Smooth muscle cell (in vitro differentiated cells): ENCODE data around the gene BMP7. TPM values are rescaled to one million over a fixed set of nuclear protein-coding genes. Genes with fewer than 3 reads are reported as not detected.

Source experiments
- DNase-seq: peaks from one replicate; lab custom pipeline; 2025; ENCODE audit not compliant: unreplicated experiment; lab: John Stamatoyannopoulos, UW
- H2AFZ ChIP-seq: fragments of 200-600 bp; sonication (generic); 2 replicates; pipeline ENCODE4 v1.6.0; 2016; ENCODE audit warnings: antibody characterized with exemption, low read depth, mild to moderate bottlenecking
- H3F3A ChIP-seq: fragments of 200-600 bp; sonication (generic); 2 replicates; pipeline ENCODE4 v1.6.0; 2017; ENCODE audit warnings: antibody characterized with exemption, low read depth
- H3K27ac ChIP-seq: fragments of 200-600 bp; sonication (generic); 2 replicates; pipeline ENCODE4 v1.5.1; 2016; ENCODE audit warnings: low read depth, mild to moderate bottlenecking
- H3K27me3 ChIP-seq: fragments of 200-600 bp; sonication (generic); 2 replicates; pipeline ENCODE4 v1.6.1; 2016; ENCODE audit warnings: low read depth, mild to moderate bottlenecking
- H3K36me3 ChIP-seq: fragments of 200-600 bp; sonication (generic); 2 replicates; pipeline ENCODE4 v1.5.1; 2016; ENCODE audit warnings: low read depth
- H3K4me1 ChIP-seq: fragments of 200-600 bp; sonication (generic); 2 replicates; pipeline ENCODE4 v1.5.1; 2016; ENCODE audit warnings: low read depth
- H3K4me2 ChIP-seq: fragments of 200-600 bp; sonication (generic); 2 replicates; pipeline ENCODE4 v1.6.0; 2016; ENCODE audit warnings: mild to moderate bottlenecking
- H3K4me3 ChIP-seq: fragments of 200-600 bp; sonication (generic); 2 replicates; pipeline ENCODE4 v1.5.1; 2016; ENCODE audit warnings: mild to moderate bottlenecking
- H3K79me2 ChIP-seq: fragments of 200-600 bp; sonication (generic); 2 replicates; pipeline ENCODE4 v1.6.0; 2016; ENCODE audit warnings: low read depth, mild to moderate bottlenecking
- H3K9ac ChIP-seq: fragments of 200-600 bp; sonication (generic); 2 replicates; pipeline ENCODE4 v1.6.0; 2016; ENCODE audit warnings: low read depth
- H3K9me3 ChIP-seq: fragments of 200-600 bp; sonication (generic); replicated peaks from 2 replicates; pipeline ENCODE4 v1.5.1; 2016; ENCODE audit warnings: low read depth
- H4K20me1 ChIP-seq: fragments of 200-600 bp; sonication (generic); 2 replicates; pipeline ENCODE4 v1.6.0; 2016; ENCODE audit warnings: low read depth
- CTCF ChIP-seq: fragments of 200-600 bp; sonication (generic); IDR thresholded peaks from 2 replicates; pipeline ENCODE4 v1.5.1; 2017; ENCODE audit warnings: borderline replicate concordance, mild to moderate bottlenecking, antibody characterized with exemption; ENCODE audit not compliant: insufficient read depth, poor library complexity, severe bottlenecking
- WGBS: methylation state at CpG from one replicate; pipeline ENCODE4 v1.1.7; 2016; ENCODE audit warnings: low lambda C conversion rate; 5-methylcytosine and 5-hydroxymethylcytosine counted together
- polyA plus RNA-seq: library from polyadenylated mRNA; unstranded; fragments of >200 nt; fragmentation: Nextera tagmentation; extraction: Ambion mirVana; gene quantifications from 2 replicates; pipeline ENCODE4 v1.2.1, GENCODE V29; 2016
- total RNA-seq: library from RNA; depleted of rRNA; stranded (reverse); fragments of >200 nt; gene quantifications from 2 replicates; pipeline ENCODE4 v1.2.3, GENCODE V29; 2014

Gene BMP7
- total and polyA plus RNA-seq, 2 experiments from 2014 or later = 18.1 to 28.3 TPM

- TF ChIP-seq CTCF = no peak
Observed at GRCh38 chr20:57167971-57168701, 98.3 kb downstream of the BMP7 start.

GRCh38 chr20:57167292-57167655 lies 99.2 kb downstream of the BMP7 start:
- Histone ChIP-seq H3K4me3 (no peak overlapping the region), H3K27me3 (no peaks in the 10 kb centered on the region), H3K27ac (no peak overlapping the region), H3K9me3 (no peaks in the 10 kb centered on the region), H3K36me3 (no peaks in the 10 kb centered on the region), H3K79me2 (no peaks in the 10 kb centered on the region), H3K4me2 (no peak overlapping the region), H3K4me1 (peaks cover 9% of the 10 kb centered on the region), H3F3A (peaks cover 13% of the 10 kb centered on the region), H2AFZ (no peak overlapping the region), H4K20me1 (no peaks in the 10 kb centered on the region), H3K9ac (no peak overlapping the region)
- WGBS = 90% methylated on average over 8 of the region's 8 CpGs
- no peak for TF ChIP-seq CTCF
- DNase-seq = no peak

More at GRCh38 chr20:57167971-57168701, 98.3 kb downstream of the BMP7 start:
- Histone ChIP-seq H3K36me3 (no peaks in the 10 kb centered on the region), H3K4me2 (peak overlapping the region; percentile 63), H3K9ac (no peak overlapping the region), H3K27ac (peak overlapping the region; percentile 67), H3K27me3 (no peaks in the 10 kb centered on the region), H4K20me1 (no peaks in the 10 kb centered on the region), H3K4me1 (peaks cover 9% of the 10 kb centered on the region), H3K9me3 (no peaks in the 10 kb centered on the region), H3K79me2 (no peaks in the 10 kb centered on the region), H3F3A (peaks cover 13% of the 10 kb centered on the region), H2AFZ (peak overlapping the region; percentile 13), H3K4me3 (no peak overlapping the region)
- DNase-seq = no peak
- WGBS = 24% methylated on average over 26 of the region's 26 CpGs

- no peaks in the 10 kb centered on the region for H3K9me3 ChIP-seq
- H3K9ac ChIP-seq = no peak overlapping the region
- H3K79me2 ChIP-seq = no peaks in the 10 kb centered on the region
- 85% methylated on average over 18 of the region's 18 CpGs for WGBS
- no peak for DNase-seq
- TF ChIP-seq CTCF = no peak
- H3K27ac ChIP-seq = no peak overlapping the region
- H3K4me1 ChIP-seq = peaks cover 9% of the 10 kb centered on the region
- no peaks in the 10 kb centered on the region for H3K27me3 ChIP-seq
- no peaks in the 10 kb centered on the region for H4K20me1 ChIP-seq
- no peak overlapping the region for H3K4me2 ChIP-seq
- H3K4me3 ChIP-seq = no peak overlapping the region
- H3K36me3 ChIP-seq = no peaks in the 10 kb centered on the region
- peaks cover 13% of the 10 kb centered on the region for H3F3A ChIP-seq
- H2AFZ ChIP-seq = no peak overlapping the region
Observed at GRCh38 chr20:57166568-57167291, 99.7 kb downstream of the BMP7 start.
